GM18951 (cell line): ENCODE measurements around the gene PDPK1.
A peak's percentile ranks its signal among the peaks of the same experiment; 100 is the strongest.

ENCODE experiments used
- POLR2A ChIP-seq: IDR thresholded peaks from 4 replicates; pipeline ENCODE4 v1.6.1; 2011; ENCODE audit warnings: mild to moderate bottlenecking; ENCODE audit not compliant: insufficient read length, insufficient read depth; ENCODE audit errors: extremely low read depth
- in situ Hi-C: fragments of 300-500 bp; cut with MboI; formaldehyde crosslinking; loops from one replicate; pipeline ENCODE4 v1.12.0; 2022; ENCODE audit warnings: low sequenced_read_pairs, mixed read lengths, inconsistent platforms; ENCODE audit not compliant: unreplicated experiment

PDPK1 gene

GRCh38 chr16:2513405-2514332 lies 24.2 kb upstream of the PDPK1 start, which contains the start of gene ATP6V0C:
Gene ATP6V0C, plus strand, starts transcription at chr16:2513952. Its CDS starts 152 bp downstream, at chr16:2514104.
- in situ Hi-C loops, result no loop called here
- peak; percentile 95 for TF ChIP-seq POLR2A

- in situ Hi-C loops, result no loop called here
- no peak for TF ChIP-seq POLR2A
These were observed 23.3 kb upstream of the PDPK1 start for GRCh38 chr16:2514333-2515179.

GRCh38 chr16:2515180-2515851 lies 22.5 kb upstream of the PDPK1 start:
- in situ Hi-C loops, result no loop called here
- TF ChIP-seq POLR2A, result no peak

- TF ChIP-seq POLR2A, result no peak
- in situ Hi-C loops, result no loop called here
These were observed 21.2 kb upstream of the PDPK1 start for GRCh38 chr16:2516391-2517240.

GRCh38 chr16:2517954-2518605 lies 19.7 kb upstream of the PDPK1 start:
- in situ Hi-C loops, result no loop called here
- no peak for TF ChIP-seq POLR2A

GRCh38 chr16:2518823-2519710 lies 18.8 kb upstream of the PDPK1 start:
- in situ Hi-C loops, result no loop called here
- TF ChIP-seq POLR2A, result no peak

- TF ChIP-seq POLR2A, result no peak
- in situ Hi-C loops, result no loop called here
These were observed 18.1 kb upstream of the PDPK1 start for GRCh38 chr16:2519711-2520080.

GRCh38 chr16:2520097-2520783 lies 17.6 kb upstream of the PDPK1 start, which contains the start of gene AMDHD2:
Gene AMDHD2, plus strand, starts transcription at chr16:2520371. Its CDS starts 88 bp downstream, at chr16:2520459.
- in situ Hi-C loops, result no loop called here
- peak; percentile 73 for TF ChIP-seq POLR2A

- in situ Hi-C loops, result no loop called here
- TF ChIP-seq POLR2A, result no peak
These were observed 16.9 kb upstream of the PDPK1 start for GRCh38 chr16:2520784-2521531.

- TF ChIP-seq POLR2A, result no peak
- in situ Hi-C loops, result no loop called here
These were observed 14.0 kb upstream of the PDPK1 start for GRCh38 chr16:2523801-2524231.
